ENCODE results near the gene MIEF1. TPM values are rescaled to one million over a fixed set of nuclear protein-coding genes. Genes with fewer than 3 reads are reported as not detected.

MIEF1 gene
- total RNA-seq, 2 experiments from 2014 or later = 32.4 to 32.6 TPM

- Mint-ChIP-seq H3K27ac (no peak overlapping the region), H3K9me3 (no peaks in the 10 kb centered on the region), H3K4me3 (no peak overlapping the region), H3K36me3 (ENCODE audit: low read depth) (no peaks in the 10 kb centered on the region), H3K4me1 (peaks cover 26% of the 10 kb centered on the region), H3K27me3 (peaks cover 45% of the 10 kb centered on the region)
- ChIA-PET CTCF (interaction anchor here (5.1 kb wide), 1 partner anchor 477 kb away, joined by 25 read pairs; no protein-coding TSS in a partner anchor), POLR2A (interaction anchor here (1.4 kb wide), 1 partner anchor 11 kb away, joined by 5 read pairs; no protein-coding TSS in a partner anchor)
- no peak for DNase-seq
Measured at GRCh38 chr22:39546889-39547586, 44.9 kb downstream of the MIEF1 start.

GRCh38 chr22:39547587-39547947 lies 45.5 kb downstream of the MIEF1 start:
- DNase-seq = no peak
- Mint-ChIP-seq H3K4me3 (no peak overlapping the region), H3K4me1 (peaks cover 26% of the 10 kb centered on the region), H3K27ac (no peak overlapping the region), H3K9me3 (no peaks in the 10 kb centered on the region), H3K27me3 (peaks cover 45% of the 10 kb centered on the region), H3K36me3 (ENCODE audit: low read depth) (no peaks in the 10 kb centered on the region)
- ChIA-PET CTCF (interaction anchor here (5.1 kb wide), 1 partner anchor 477 kb away, joined by 25 read pairs; no protein-coding TSS in a partner anchor), POLR2A (no interaction called here)

GRCh38 chr22:39553429-39553828 lies 51.3 kb downstream of the MIEF1 start:
- peaks cover 41% of the 10 kb centered on the region for H3K27me3 Mint-ChIP-seq
- ChIA-PET POLR2A (no interaction called here), CTCF (interaction anchor here (0.7 to 0.9 kb wide), 2 partner anchors 202 to 221 kb away, joined by 3 to 5 read pairs; no protein-coding TSS in a partner anchor)
- H3K27ac Mint-ChIP-seq = no peak overlapping the region
- no peak overlapping the region for H3K4me3 Mint-ChIP-seq
- H3K4me1 Mint-ChIP-seq = peaks cover 7% of the 10 kb centered on the region
- no peaks in the 10 kb centered on the region for H3K36me3 Mint-ChIP-seq (ENCODE audit: low read depth)
- H3K9me3 Mint-ChIP-seq = no peaks in the 10 kb centered on the region
- no peak for DNase-seq

GRCh38 chr22:39554151-39554550 lies 52.1 kb downstream of the MIEF1 start:
- ChIA-PET CTCF (interaction anchor here (0.9 kb wide), 1 partner anchor 471 kb away, joined by 3 read pairs; no protein-coding TSS in a partner anchor), POLR2A (no interaction called here)
- Mint-ChIP-seq H3K36me3 (ENCODE audit: low read depth) (no peaks in the 10 kb centered on the region), H3K4me3 (no peak overlapping the region), H3K27ac (no peak overlapping the region), H3K4me1 (peaks cover 7% of the 10 kb centered on the region), H3K9me3 (no peaks in the 10 kb centered on the region), H3K27me3 (peaks cover 48% of the 10 kb centered on the region)
- no peak for DNase-seq

GRCh38 chr22:39556970-39557841 lies 55.1 kb downstream of the MIEF1 start:
- Mint-ChIP-seq H3K4me3 (no peak overlapping the region), H3K27me3 (peaks cover 54% of the 10 kb centered on the region), H3K9me3 (no peaks in the 10 kb centered on the region), H3K36me3 (ENCODE audit: low read depth) (no peaks in the 10 kb centered on the region), H3K4me1 (peaks cover 7% of the 10 kb centered on the region), H3K27ac (no peak overlapping the region)
- CTCF ChIA-PET = interaction anchor here (1.2 to 1.9 kb wide), 3 partner anchors 10 to 791 kb away, joined by 4 to 14 read pairs (median 6); no protein-coding TSS in a partner anchor
- DNase-seq = peak; percentile 43
- POLR2A ChIA-PET = no interaction called here

GRCh38 chr22:39558254-39558727 lies 56.2 kb downstream of the MIEF1 start:
- Mint-ChIP-seq H3K4me1 (peaks cover 7% of the 10 kb centered on the region), H3K27ac (no peak overlapping the region), H3K4me3 (no peak overlapping the region), H3K9me3 (no peaks in the 10 kb centered on the region), H3K36me3 (ENCODE audit: low read depth) (no peaks in the 10 kb centered on the region), H3K27me3 (peaks cover 48% of the 10 kb centered on the region)
- CTCF ChIA-PET = interaction anchor here (0.8 to 1.9 kb wide), 2 partner anchors 9 to 478 kb away, joined by 3 to 6 read pairs; no protein-coding TSS in a partner anchor
- POLR2A ChIA-PET = no interaction called here
- no peak for DNase-seq

- Mint-ChIP-seq H3K27me3 (peaks cover 47% of the 10 kb centered on the region), H3K4me1 (peaks cover 7% of the 10 kb centered on the region), H3K9me3 (no peaks in the 10 kb centered on the region), H3K36me3 (ENCODE audit: low read depth) (no peaks in the 10 kb centered on the region), H3K4me3 (no peak overlapping the region), H3K27ac (no peak overlapping the region)
- ChIA-PET POLR2A (no interaction called here), CTCF (interaction anchor here (0.7 to 0.8 kb wide), 2 partner anchors 13 to 477 kb away, joined by 3 read pairs; no protein-coding TSS in a partner anchor)
- DNase-seq = no peak
Measured at GRCh38 chr22:39558950-39559349, 56.9 kb downstream of the MIEF1 start.

GRCh38 chr22:39559456-39560105 lies 57.5 kb downstream of the MIEF1 start:
- no peak for DNase-seq
- Mint-ChIP-seq H3K36me3 (ENCODE audit: low read depth) (no peaks in the 10 kb centered on the region), H3K27me3 (peaks cover 44% of the 10 kb centered on the region), H3K9me3 (no peaks in the 10 kb centered on the region), H3K27ac (no peak overlapping the region), H3K4me1 (peaks cover 7% of the 10 kb centered on the region), H3K4me3 (no peak overlapping the region)
- ChIA-PET CTCF (interaction anchor here (0.7 to 1.2 kb wide), 2 partner anchors 14 to 462 kb away, joined by 3 read pairs; no protein-coding TSS in a partner anchor), POLR2A (no interaction called here)

- DNase-seq = no peak
- no peak overlapping the region for H3K27ac Mint-ChIP-seq
- H3K36me3 Mint-ChIP-seq (ENCODE audit: low read depth) = no peaks in the 10 kb centered on the region
- H3K4me3 Mint-ChIP-seq = no peak overlapping the region
- peaks cover 44% of the 10 kb centered on the region for H3K27me3 Mint-ChIP-seq
- ChIA-PET POLR2A (no interaction called here), CTCF (interaction anchor here (1.2 kb wide), 1 partner anchor 462 kb away, joined by 3 read pairs; no protein-coding TSS in a partner anchor)
- peaks cover 7% of the 10 kb centered on the region for H3K4me1 Mint-ChIP-seq
- no peaks in the 10 kb centered on the region for H3K9me3 Mint-ChIP-seq
Measured at GRCh38 chr22:39560127-39560526, 58.0 kb downstream of the MIEF1 start.

GRCh38 chr22:39562839-39563489 lies 60.9 kb downstream of the MIEF1 start:
- no peak for DNase-seq
- peaks cover 6% of the 10 kb centered on the region for H3K36me3 Mint-ChIP-seq (ENCODE audit: low read depth)
- H3K9me3 Mint-ChIP-seq = peaks cover 6% of the 10 kb centered on the region
- POLR2A ChIA-PET = interaction anchor here (1.2 kb wide), 1 partner anchor 13 kb away, joined by 3 read pairs; no protein-coding TSS in a partner anchor
- CTCF ChIA-PET = interaction anchor here (1.3 kb wide), 1 partner anchor 470 kb away, joined by 3 read pairs; no protein-coding TSS in a partner anchor
- peaks cover 26% of the 10 kb centered on the region for H3K27me3 Mint-ChIP-seq
- H3K4me1 Mint-ChIP-seq = peaks cover 18% of the 10 kb centered on the region
- H3K4me3 Mint-ChIP-seq = no peak overlapping the region
- no peak overlapping the region for H3K27ac Mint-ChIP-seq

- CTCF ChIA-PET = no interaction called here
- no peak overlapping the region for H3K27ac Mint-ChIP-seq
Measured at GRCh38 chr22:39563571-39564428, 61.7 kb downstream of the MIEF1 start.

More at GRCh38 chr22:39563571-39564428, 61.7 kb downstream of the MIEF1 start:
- H3K9me3 Mint-ChIP-seq = peaks cover 6% of the 10 kb centered on the region
- POLR2A ChIA-PET = no interaction called here
- H3K4me3 Mint-ChIP-seq = no peak overlapping the region
- H3K4me1 Mint-ChIP-seq = peaks cover 20% of the 10 kb centered on the region
- peaks cover 6% of the 10 kb centered on the region for H3K36me3 Mint-ChIP-seq (ENCODE audit: low read depth)
- no peak for DNase-seq
- peaks cover 20% of the 10 kb centered on the region for H3K27me3 Mint-ChIP-seq
